H9 (cell line): ENCODE results near the gene BET1L. TPM values are rescaled to one million over a fixed set of nuclear protein-coding genes. Genes with fewer than 3 reads are reported as not detected.

Experiments used
- DNase-seq: peaks from one replicate; pipeline ENCODE4 v3.0.0-alpha.2; 2017
- H2AFZ ChIP-seq: one replicate; pipeline ENCODE4 v1.6.1; 2013; ENCODE audit warnings: mild to moderate bottlenecking, low read length, control low read depth, moderate library complexity
- H2AK5ac ChIP-seq: 2 replicates; pipeline ENCODE4 v1.6.1; 2013; ENCODE audit warnings: low read length, control low read depth, mixed read lengths; ENCODE audit not compliant: insufficient read length
- H2BK120ac ChIP-seq: one replicate; pipeline ENCODE4 v1.6.1; 2013; ENCODE audit warnings: low read depth, mild to moderate bottlenecking, low read length, control low read depth, inconsistent platforms; ENCODE audit not compliant: poor library complexity, severe bottlenecking
- H2BK12ac ChIP-seq: 2 replicates; pipeline ENCODE4 v1.6.1; 2013; ENCODE audit warnings: low read length, control low read depth, mixed read lengths, low read depth; ENCODE audit not compliant: insufficient read length
- H2BK15ac ChIP-seq: 2 replicates; pipeline ENCODE4 v1.6.1; 2013; ENCODE audit warnings: low read depth, low read length, control low read depth
- H2BK20ac ChIP-seq: one replicate; pipeline ENCODE4 v1.6.1; 2013; ENCODE audit warnings: low read depth, mild to moderate bottlenecking, low read length, control low read depth, inconsistent platforms; ENCODE audit not compliant: poor library complexity, severe bottlenecking
- H2BK5ac ChIP-seq: 2 replicates; pipeline ENCODE4 v1.6.1; 2013; ENCODE audit warnings: low read length, control low read depth, mixed read lengths; ENCODE audit not compliant: insufficient read length
- H3K14ac ChIP-seq: 2 replicates; pipeline ENCODE4 v1.6.1; 2013; ENCODE audit warnings: low read length, control low read depth; ENCODE audit not compliant: insufficient read depth
- H3K18ac ChIP-seq: 2 replicates; pipeline ENCODE4 v1.6.1; 2013; ENCODE audit warnings: low read depth, mild to moderate bottlenecking, mixed read lengths, low read length, control low read depth; ENCODE audit not compliant: insufficient read length
- H3K23ac ChIP-seq: 2 replicates; pipeline ENCODE4 v1.6.1; 2013; ENCODE audit warnings: low read length, control low read depth, mixed read lengths, low read depth; ENCODE audit not compliant: insufficient read length
- H3K23me2 ChIP-seq: 2 replicates; pipeline ENCODE4 v1.6.1; 2013; ENCODE audit warnings: low read depth, mild to moderate bottlenecking, mixed read lengths, low read length, control low read depth; ENCODE audit not compliant: insufficient read length, poor library complexity, severe bottlenecking
- H3K27ac ChIP-seq: 2 replicates; pipeline ENCODE4 v1.5.1; 2013; ENCODE audit warnings: low read length, control low read depth, mixed read lengths, low read depth; ENCODE audit not compliant: insufficient read length
- H3K27me3 ChIP-seq: 2 replicates; pipeline ENCODE4 v1.6.1; 2013; ENCODE audit warnings: low read length, control low read depth, inconsistent platforms; ENCODE audit not compliant: insufficient read depth
- H3K4ac ChIP-seq: 2 replicates; pipeline ENCODE4 v1.6.1; 2013; ENCODE audit warnings: low read depth, mild to moderate bottlenecking, control low read depth, inconsistent platforms, low read length, moderate library complexity
- H3K4me1 ChIP-seq: 2 replicates; pipeline ENCODE4 v1.6.1; 2013; ENCODE audit warnings: low read length, control low read depth, inconsistent platforms; ENCODE audit not compliant: insufficient read depth
- H3K4me2 ChIP-seq: 2 replicates; pipeline ENCODE4 v1.6.1; 2013; ENCODE audit warnings: low read length, control low read depth, mixed read lengths; ENCODE audit not compliant: insufficient read length, insufficient read depth
- H3K56ac ChIP-seq: 2 replicates; pipeline ENCODE4 v1.6.1; 2013; ENCODE audit warnings: low read depth, mild to moderate bottlenecking, mixed read lengths, low read length, control low read depth; ENCODE audit not compliant: insufficient read length
- H3K79me1 ChIP-seq: 2 replicates; pipeline ENCODE4 v1.6.1; 2013; ENCODE audit warnings: low read depth, mild to moderate bottlenecking, moderate library complexity, low read length, control low read depth, inconsistent platforms; ENCODE audit not compliant: insufficient read depth, poor library complexity, severe bottlenecking
- H3K79me2 ChIP-seq: 2 replicates; pipeline ENCODE4 v1.6.1; 2013; ENCODE audit warnings: low read length, control low read depth, inconsistent platforms; ENCODE audit not compliant: insufficient read depth
- H3K9ac ChIP-seq: 2 replicates; pipeline ENCODE4 v1.6.1; 2013; ENCODE audit warnings: low read length, control low read depth, mixed read lengths; ENCODE audit not compliant: insufficient read length; ENCODE audit errors: extremely low read depth
- H3K9me3 ChIP-seq: one replicate; pipeline ENCODE4 v1.6.1; 2013; ENCODE audit warnings: low read depth, low read length, inconsistent platforms; ENCODE audit not compliant: control insufficient read depth
- H3T11ph ChIP-seq: one replicate; pipeline ENCODE4 v1.6.1; 2013; ENCODE audit warnings: mild to moderate bottlenecking, low read length, control low read depth, inconsistent platforms
- H4K20me1 ChIP-seq: one replicate; pipeline ENCODE4 v1.6.1; 2013; ENCODE audit not compliant: control insufficient read depth, insufficient read length, insufficient read depth
- H4K5ac ChIP-seq: 2 replicates; pipeline ENCODE4 v1.6.1; 2013; ENCODE audit warnings: low read depth, mild to moderate bottlenecking, mixed read lengths, low read length, control low read depth; ENCODE audit not compliant: insufficient read length
- H4K8ac ChIP-seq: replicated peaks from 2 replicates; pipeline ENCODE4 v1.6.1; 2013; ENCODE audit warnings: low read length, control low read depth, mixed read lengths, low read depth; ENCODE audit not compliant: insufficient read length
- H4K91ac ChIP-seq: 2 replicates; pipeline ENCODE4 v1.6.1; 2013; ENCODE audit warnings: low read depth, mild to moderate bottlenecking, moderate library complexity, mixed read lengths, low read length, control low read depth; ENCODE audit not compliant: insufficient read length
- H3K27ac Mint-ChIP-seq, 3 experiments: 2 replicates in 2 of 3; 3 replicates in 1 of 3; pipeline ENCODE4 v1.8.0; 2020 to 2021; ENCODE audit warnings: mixed read lengths in 3 of 3, mild to moderate bottlenecking in 1 of 3, moderate library complexity in 1 of 3
- H3K27me3 Mint-ChIP-seq: 2 replicates; pipeline ENCODE4 v1.8.0; 2021; ENCODE audit warnings: low read depth, mild to moderate bottlenecking, moderate library complexity, mixed read lengths
- H3K36me3 Mint-ChIP-seq, 3 experiments: 2 replicates in 2 of 3; 3 replicates in 1 of 3; pipeline ENCODE4 v1.8.0; 2020 to 2021; ENCODE audit warnings: low read depth in 3 of 3, mixed read lengths in 3 of 3; ENCODE audit not compliant: insufficient read depth in 1 of 3
- H3K4me1 Mint-ChIP-seq, 2 experiments: 2 replicates each; pipeline ENCODE4 v1.8.0; 2020; ENCODE audit warnings: mixed read lengths in 2 of 2
- H3K4me3 Mint-ChIP-seq, 2 experiments: 2 replicates in 1 of 2; 3 replicates in 1 of 2; pipeline ENCODE4 v1.8.0; 2020 to 2021; ENCODE audit warnings: mild to moderate bottlenecking in 2 of 2, mixed read lengths in 2 of 2, moderate library complexity in 1 of 2
- H3K9me3 Mint-ChIP-seq, 2 experiments: 2 replicates in 1 of 2; 3 replicates in 1 of 2; pipeline ENCODE4 v1.8.0; 2020; ENCODE audit warnings: mild to moderate bottlenecking in 2 of 2, mixed read lengths in 2 of 2, moderate library complexity in 1 of 2
- WGBS: extraction: QIAGEN DNeasy Blood & Tissue Kit; methylation state at CpG from one replicate; pipeline ENCODE4 v1.1.7; 2013; ENCODE audit warnings: missing lambda C conversion rate, low lambda C conversion rate, mixed read lengths; ENCODE audit not compliant: insufficient read length; ENCODE audit errors: extremely low coverage; 5-methylcytosine and 5-hydroxymethylcytosine counted together
- total RNA-seq: library from RNA; stranded (reverse); gene quantifications from 2 replicates; pipeline ENCODE4 v1.2.1, GENCODE V29; 2021
- TF ChIP-seq, protein P1 (sequence below): fragments of 200-600 bp; sonication (generic); conservative IDR thresholded peaks from 3 replicates; pipeline ENCODE4 v1.8.0; 2021; ENCODE audit warnings: antibody characterized with exemption, mild to moderate bottlenecking

The BET1L gene
- total RNA-seq, 1 experiment from 2014 or later, result 49.4 TPM

DNA sequence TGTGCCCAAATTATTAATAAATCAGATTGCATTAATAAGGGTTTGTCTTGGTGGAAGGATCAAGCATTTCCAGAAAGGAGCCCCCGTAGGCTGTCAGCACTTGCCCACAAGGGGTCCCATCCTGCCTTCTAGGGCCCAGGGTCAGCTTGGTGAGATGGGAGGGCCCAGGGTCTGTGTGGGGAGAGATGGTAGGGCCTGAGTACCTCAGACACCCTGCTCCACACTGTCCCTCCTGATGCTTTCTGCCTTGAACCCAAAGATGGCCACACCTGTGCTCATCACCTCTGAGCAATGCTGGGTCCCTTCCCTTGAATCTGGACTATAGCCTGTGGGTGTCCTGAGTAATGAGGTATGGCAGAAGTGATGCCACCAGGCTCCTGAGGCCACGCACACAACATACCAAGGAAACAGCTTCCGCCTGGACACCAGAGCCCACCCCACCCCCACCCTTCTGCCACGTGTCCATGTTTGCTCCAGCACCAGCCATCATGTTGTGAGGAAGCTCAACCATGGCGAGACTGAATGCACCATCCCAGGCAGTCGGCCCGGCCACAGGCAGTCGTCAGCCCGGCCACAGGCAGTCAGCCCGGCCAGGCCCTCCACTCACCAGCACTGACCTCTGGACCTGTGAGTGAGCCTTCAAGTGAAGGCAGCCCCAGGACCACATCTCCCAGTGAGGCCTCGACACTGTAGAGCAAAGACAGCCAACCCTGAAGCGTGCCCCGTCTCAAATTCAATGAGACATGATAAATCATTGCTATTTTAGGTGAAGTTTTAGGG lies 6.8 kb downstream of the BET1L start:
- no peak overlapping the region for H3K4ac ChIP-seq
- no peak overlapping the region for H2BK5ac ChIP-seq
- H3K27me3 ChIP-seq, result no peaks in the 10 kb centered on the region
- no peak overlapping the region for H2BK120ac ChIP-seq
- H3K27ac ChIP-seq, result no peak overlapping the region
- no peak overlapping the region for H3K14ac ChIP-seq
- no peak overlapping the region for H3K56ac ChIP-seq
- H4K91ac ChIP-seq, result no peak overlapping the region
- no CpG with 5 or more reads among the region's 13 CpGs for WGBS
- Mint-ChIP-seq H3K4me1 (no peaks in the 10 kb centered on the region), H3K9me3 (peaks cover 0 to 6% of the 10 kb centered on the region in 2 experiments; a peak in 4 of 5 replicates), H3K27ac (no peak overlapping the region), H3K4me3 (no peak overlapping the region), H3K27me3 (peaks cover 1% of the 10 kb centered on the region), H3K36me3 (peaks cover 9 to 29% (median 23%) of the 10 kb centered on the region in 3 experiments)
- H4K5ac ChIP-seq, result no peak overlapping the region
- TF ChIP-seq, protein P1, sequence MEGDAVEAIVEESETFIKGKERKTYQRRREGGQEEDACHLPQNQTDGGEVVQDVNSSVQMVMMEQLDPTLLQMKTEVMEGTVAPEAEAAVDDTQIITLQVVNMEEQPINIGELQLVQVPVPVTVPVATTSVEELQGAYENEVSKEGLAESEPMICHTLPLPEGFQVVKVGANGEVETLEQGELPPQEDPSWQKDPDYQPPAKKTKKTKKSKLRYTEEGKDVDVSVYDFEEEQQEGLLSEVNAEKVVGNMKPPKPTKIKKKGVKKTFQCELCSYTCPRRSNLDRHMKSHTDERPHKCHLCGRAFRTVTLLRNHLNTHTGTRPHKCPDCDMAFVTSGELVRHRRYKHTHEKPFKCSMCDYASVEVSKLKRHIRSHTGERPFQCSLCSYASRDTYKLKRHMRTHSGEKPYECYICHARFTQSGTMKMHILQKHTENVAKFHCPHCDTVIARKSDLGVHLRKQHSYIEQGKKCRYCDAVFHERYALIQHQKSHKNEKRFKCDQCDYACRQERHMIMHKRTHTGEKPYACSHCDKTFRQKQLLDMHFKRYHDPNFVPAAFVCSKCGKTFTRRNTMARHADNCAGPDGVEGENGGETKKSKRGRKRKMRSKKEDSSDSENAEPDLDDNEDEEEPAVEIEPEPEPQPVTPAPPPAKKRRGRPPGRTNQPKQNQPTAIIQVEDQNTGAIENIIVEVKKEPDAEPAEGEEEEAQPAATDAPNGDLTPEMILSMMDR, result no peak
- H2BK20ac ChIP-seq, result no peak overlapping the region
- H3K18ac ChIP-seq, result no peak overlapping the region
- H2AK5ac ChIP-seq, result no peak overlapping the region
- DNase-seq, result no peak
- no peak overlapping the region for H4K8ac ChIP-seq
- no peaks in the 10 kb centered on the region for H3K79me1 ChIP-seq
- no peak overlapping the region for H3T11ph ChIP-seq
- H2BK12ac ChIP-seq, result no peak overlapping the region
- no peaks in the 10 kb centered on the region for H3K79me2 ChIP-seq
- no peaks in the 10 kb centered on the region for H3K23me2 ChIP-seq
- H2AFZ ChIP-seq, result no peak overlapping the region
- no peaks in the 10 kb centered on the region for H3K4me1 ChIP-seq
- H3K23ac ChIP-seq, result no peak overlapping the region
- no peak overlapping the region for H2BK15ac ChIP-seq
- no peak overlapping the region for H3K9ac ChIP-seq
- no peaks in the 10 kb centered on the region for H4K20me1 ChIP-seq
- H3K9me3 ChIP-seq, result no peaks in the 10 kb centered on the region
- no peak overlapping the region for H3K4me2 ChIP-seq
